Stimulated activated CD4-positive, alpha-beta T cell treated with anti-CD3 and anti-CD28 coated beads, Interleukin-4, amount 100 ng/mL, for 4 hours (primary cell): Measurements from ENCODE around the gene CSRP2.

Source experiments
- DNase-seq, 2 experiments: peaks; one replicate each; pipeline ENCODE4 v3.0.0-alpha.2; 2020

The CSRP2 gene

DNA sequence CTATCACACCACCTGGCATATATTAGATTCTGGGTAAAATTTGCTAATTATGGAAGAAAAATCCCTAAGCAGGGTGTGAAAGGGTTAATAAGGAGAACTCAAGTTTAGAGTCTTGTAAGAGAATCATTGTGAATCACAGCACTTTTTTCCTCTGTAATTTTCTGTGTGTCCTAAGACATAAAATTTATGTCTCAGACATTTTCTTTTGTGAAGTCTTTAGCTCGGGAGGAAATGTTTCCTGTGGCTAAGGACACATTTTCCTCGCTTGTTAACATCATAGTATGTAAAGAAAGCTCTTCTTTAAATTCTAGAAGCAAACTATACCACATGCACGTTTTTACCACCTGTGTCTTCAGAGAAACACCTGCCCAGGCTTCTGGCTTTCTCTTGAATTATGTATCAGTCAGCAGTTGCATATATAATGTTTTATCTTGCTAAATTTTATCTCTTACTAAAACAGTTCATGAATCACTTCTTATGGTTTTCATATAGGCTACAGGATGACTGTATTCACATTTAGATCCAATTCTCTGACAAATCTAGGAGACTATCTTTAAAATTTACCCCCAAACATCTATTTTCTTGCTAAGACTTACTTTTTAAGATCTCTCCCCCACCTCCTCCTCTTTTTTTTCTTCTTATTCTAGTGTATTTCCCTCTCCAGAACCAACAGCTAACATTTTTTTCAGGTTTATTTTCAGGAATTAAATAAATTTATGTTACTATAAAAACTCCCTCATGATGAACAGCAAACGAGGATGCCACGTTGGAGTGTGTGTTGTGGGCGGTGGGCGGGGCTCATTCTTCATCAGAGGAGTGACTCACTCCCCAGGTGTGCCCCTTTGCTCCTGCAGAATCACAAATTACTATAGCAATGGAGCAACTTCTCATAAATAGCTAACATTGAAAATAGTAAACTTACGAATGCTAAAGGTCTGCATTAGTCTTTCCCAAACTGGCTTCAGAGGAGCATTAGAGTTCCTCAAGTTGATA lies 11.6 kb upstream of the CSRP2 start:
- peak; percentile 56 to 72 for DNase-seq

DNA sequence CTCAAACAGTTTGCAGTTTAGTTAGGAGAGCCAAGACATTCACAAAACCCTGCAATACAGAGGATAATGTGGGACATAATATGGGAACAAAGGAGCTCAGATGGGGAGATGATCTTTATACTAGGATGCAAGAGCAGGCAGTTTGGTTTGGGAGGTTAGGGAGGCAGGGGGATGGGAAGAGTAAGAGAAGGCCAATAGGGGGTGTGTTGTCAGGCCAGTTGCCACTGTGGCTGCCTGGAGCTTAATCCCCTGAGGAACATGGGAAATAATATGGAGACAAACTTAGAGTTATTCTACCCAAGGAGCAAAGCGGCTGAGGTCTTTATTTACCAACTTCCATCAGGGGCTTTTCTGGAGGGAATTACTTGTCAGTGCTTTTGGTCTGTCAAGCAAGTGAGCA lies 10.0 kb upstream of the CSRP2 start:
- no peak for DNase-seq

DNA sequence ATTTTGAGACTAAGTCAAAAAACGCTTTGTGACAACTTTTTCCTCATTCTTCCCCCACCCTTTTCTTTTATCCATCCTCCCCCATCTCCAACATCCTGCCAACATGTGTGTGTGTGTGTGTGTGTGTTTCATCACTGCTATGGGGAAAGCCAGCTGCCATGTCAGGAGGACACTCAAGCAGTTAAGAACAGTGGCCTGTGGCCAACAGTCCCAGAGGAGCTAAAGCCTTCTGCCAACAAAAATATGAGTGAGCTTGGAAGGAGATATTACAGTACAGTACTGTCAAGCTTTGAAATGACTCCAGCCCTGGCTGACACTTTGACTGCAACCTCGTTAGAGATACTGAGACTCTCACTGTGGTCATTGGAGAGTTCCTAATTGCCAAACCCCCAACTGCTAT lies 5.0 kb upstream of the CSRP2 start:
- DNase-seq: no peak

DNA sequence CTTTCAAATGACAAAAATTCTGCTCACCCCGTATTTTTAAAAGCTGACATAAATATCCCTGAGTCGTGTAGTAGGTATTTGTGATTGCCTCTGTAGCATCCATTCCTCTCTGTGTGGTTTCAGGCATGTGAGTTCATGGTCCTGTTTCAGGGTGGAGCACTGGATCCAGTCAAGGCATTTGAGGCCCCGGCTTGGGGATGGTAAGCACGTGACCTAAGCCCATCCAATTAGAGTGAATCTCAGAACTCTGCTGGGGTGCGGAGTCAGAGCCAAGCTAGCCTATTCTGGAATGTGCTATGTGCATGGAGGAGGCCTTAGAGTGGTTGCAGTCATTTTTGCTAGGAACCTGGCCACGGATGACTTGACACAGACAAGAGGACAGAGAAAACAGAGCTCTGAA lies 4.3 kb upstream of the CSRP2 start:
- no peak for DNase-seq

DNA sequence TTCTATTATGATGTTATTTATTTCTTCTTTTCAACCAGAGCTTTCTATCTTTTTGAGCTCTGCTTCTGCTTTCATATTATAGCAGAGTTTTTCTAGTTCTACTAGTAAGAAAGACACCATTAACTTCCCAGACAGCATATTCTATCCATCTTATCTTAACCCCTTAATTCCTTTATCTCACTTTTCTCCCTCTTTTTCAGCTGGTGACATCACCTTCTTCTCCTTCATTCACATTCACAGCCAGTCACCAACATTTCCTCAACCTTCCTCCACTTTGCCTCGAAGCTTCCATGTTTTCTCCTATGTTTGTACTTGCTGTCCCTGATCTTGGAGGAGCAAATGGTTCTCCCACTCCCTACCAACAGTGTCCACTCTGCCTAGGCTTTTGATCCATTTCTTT lies 3.5 kb upstream of the CSRP2 start:
- DNase-seq: no peak

DNA sequence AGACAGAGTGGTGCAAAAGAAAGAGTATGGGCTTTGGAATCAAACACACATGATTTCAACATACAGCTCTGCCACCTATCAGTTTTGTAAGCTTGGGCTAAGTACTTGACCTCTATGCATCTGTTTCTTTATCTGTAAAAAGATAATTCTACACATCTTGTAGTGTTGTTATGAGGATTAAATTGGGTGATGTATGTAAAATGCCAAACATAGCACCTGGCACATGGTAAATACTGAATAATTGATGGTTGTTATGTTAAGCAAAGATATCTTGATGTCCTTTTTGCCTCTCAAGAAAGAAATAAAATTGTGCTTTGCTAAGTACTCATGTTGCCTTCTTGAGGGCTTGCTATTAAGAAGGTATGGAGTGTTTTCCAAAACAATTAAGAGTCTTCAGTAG lies 2.3 kb upstream of the CSRP2 start:
- no peak for DNase-seq

DNA sequence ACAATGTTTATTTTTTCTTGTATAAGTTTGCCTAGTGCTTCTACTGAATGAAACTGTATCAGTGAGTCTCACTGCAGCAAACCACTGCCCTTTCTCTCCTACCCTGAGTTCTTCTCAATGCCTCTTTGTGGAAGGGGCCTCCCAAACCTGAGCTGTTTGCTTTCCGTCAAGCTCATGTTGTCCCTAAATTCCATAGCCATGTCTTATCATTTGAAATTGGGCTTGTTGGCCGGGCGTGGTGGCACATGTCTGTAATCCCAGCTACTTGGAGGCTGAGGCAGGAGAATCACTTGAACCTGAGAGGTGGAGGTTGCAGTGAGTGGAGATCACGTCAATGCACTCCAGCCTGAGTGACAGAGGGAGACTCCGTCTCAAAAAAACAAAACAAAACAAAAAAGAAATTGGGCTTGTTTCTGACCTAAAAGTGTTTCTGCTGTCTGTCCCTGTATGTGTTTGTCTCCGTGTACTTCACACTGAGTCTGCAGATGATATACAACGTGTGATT lies 1.8 kb upstream of the CSRP2 start:
- DNase-seq: no peak

DNA sequence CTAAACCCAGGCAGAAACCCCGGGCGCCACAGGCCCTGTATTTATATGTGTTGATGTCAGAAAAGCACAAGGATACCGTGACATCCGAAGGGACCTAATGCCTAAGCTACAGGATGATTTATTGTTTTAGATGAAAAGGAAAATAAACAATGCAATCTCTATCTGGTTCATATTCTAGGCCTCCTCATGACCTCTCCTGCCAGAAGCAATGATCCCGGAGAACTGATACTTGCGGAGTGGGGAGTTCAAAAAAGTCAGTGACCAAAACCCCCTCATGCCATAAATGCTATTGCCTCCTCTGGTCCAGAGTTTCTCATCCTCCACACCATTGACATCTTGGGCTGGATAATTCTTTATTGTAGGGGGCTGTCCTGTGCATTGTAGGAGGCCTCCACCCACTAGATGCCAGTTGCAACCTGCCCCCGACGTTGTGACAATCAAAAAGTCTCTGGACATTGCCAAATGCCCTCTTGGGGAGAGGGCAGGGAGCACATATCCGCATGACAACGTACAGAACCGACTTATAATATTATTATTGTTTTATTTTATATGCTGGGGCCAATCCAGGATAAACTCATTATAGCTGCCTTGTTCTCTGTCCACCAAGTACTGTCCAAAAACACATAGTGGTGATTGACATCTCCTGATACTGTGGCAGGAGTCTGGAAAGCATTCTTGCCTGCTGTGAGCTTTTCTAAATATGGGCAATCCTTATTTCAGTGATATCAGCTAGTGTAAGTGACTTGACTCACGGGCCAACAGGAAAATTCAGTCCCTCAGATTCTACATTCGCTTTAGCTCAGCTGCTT lies 1.1 kb upstream of the CSRP2 start:
- no peak for DNase-seq

DNA sequence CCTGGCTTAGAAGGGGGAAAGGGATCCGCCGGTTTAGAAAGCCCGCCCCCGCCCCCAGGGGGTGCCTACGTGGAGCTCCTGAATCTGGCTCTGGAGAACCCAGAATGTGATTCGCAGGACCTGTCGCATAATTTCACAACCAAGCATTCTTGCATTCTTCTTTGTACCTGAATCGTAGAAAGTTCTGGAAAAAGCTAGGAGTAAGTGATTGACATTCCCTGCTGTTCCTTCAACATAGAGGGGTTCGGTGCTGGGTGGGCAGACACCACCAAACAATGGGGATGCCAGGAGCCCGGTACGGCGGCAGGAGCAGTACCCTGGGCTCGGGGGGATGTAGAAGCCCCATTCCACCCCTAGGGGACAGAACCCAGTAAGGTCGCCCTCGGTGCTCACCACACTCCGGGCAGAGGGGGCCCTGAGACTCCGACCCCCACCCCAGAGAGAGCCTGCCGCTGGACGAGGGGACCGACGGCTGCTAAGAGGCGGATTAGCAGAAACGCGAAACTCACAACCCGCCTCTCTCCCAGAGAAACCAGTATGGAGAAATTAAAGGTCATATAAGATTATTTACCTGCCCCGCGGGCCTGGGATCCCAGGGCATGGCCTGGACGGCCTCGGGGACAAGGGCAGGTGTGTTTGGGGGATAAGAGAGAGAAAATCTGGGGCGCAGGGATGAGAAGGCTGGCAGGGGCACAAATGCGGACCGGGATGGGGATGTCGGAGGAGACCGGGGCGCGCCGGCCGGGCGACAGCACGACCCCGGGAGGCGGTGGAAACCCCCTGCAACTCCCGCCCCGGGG lies 520 bp downstream of the CSRP2 start:
- peak in 1 of 2 experiments; percentile 4 for DNase-seq

DNA sequence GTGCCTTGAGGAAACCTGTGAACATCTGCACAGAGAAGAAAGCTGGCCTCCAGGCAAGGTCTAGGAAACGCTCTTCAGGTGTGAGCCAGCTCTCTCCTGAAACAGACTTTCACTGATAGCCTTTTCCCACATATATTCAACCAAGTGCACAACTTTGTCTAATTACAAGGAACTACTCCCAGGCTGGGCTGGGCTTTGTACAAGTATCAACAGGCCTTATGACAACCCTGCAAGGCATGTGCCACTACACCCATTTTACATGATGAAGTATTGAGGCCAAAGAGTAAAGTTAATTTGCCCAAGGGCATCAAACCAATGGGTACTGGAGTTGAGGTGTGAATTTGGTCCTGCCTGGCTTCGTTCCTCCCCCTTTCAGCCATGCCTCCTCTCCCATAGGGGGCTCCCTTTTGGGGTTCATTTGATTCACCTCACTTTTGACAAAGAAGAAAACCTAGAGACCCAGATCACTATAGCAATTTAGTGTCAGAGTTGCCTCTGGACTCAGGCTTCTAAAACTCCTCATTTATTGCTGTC lies 2.1 kb downstream of the CSRP2 start:
- DNase-seq: no peak

DNA sequence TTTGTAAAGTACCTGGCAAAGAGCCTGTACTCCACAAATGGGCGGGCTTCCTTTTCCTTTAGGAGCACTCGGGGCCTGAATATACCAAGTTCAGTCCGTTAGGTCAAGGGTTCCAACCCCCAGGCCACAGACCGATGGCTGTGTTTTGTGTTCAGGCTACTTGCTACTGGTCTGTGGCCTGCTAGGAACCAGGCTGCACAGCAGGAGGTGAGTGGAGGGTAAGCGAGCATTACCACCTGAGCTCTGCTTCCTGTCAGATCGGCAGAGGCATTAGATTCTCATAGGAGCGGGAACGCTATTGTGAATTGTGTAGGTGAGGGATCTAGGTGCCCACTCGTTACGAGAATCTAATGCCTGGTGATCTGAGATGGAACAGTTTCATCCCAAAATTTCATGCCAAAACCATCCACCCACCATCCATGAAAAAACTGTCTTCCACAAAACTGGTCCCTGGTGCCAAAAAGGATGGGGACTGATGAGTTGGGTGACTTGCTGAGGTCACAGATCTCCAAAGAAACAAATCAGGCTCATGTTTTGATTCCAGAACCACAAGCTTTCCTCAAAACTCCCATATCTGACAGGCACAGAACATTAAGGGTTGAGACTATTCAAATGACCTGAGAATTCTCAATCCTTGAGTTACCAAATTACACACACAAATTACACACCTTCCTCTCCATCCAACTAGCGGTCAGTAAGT lies 4.2 kb downstream of the CSRP2 start:
- no peak for DNase-seq

DNA sequence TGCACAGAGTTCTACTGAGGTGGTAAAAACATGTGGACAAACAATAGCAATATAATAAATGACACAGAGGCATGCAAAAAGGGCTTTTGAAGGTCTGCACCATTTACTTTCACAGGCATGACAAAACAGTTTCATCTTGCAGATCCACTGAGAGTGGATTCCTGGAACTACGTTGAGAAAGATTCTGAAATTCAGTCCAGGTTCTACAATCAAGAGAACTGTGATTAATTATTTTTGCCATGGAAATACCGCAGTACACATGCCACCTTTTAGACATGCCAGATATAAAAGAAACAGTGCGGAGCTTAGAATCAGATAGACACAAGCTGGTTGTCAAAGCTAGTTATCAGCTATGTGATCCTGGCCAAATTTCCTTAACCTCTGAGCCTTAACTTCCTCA lies 4.8 kb downstream of the CSRP2 start:
- DNase-seq: no peak

DNA sequence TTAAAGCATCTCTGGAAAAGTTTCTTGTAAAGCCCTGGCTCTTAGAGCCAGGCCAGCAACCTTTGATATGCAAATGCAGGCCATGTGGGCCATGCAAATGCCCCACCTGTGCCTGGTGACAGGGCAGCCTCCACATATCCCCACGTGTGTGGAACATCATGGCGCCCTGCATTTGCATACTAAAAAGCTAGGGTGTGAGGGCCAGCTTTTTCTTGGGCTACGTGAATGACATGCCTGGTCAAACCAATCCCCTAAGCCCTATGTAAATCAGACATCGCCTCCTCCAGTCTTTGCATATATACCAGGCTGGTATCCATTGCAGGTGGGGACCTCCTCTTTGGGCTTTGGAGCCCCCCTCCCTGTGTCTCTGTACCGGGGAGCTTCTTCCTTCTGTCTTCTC lies 6.4 kb downstream of the CSRP2 start:
- DNase-seq: no peak

DNA sequence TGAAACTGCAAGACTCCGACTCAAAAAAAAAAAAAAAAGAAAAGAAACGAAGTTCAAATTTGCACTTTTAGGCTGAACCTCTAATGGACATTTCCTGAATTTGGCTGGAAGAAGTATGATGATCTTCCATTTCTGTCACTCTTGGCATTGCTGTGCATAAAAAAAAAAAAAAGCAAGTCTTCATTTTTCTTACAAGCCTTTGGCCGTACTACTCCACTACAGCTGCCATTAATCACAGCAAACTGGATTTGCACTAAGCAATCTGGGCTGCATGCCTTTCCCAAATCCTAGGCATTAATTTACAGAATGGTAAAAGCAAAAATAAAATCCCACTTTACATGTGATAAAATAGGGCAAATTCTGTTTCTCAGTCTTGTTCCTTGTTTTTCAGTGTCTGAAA lies 7.1 kb downstream of the CSRP2 start:
- no peak for DNase-seq

DNA sequence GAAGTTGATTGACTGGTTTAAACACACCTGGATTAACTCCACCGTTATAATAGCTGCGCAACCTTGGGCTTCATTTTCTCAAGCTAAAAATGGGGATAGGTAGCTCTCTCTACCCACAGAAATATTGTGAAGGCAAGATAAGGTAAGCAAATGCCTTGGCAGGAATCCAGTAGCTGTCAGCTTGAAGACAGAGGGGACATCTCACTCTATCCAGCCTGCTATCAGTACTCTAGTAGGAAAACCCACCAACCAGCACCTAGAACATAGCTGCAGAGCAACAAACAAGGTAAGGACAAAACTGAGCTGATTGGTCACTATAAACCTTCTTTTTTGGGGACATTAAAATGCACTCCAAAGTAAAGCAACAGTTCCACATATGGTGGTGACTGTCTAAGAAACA lies 7.7 kb downstream of the CSRP2 start:
- DNase-seq: no peak

DNA sequence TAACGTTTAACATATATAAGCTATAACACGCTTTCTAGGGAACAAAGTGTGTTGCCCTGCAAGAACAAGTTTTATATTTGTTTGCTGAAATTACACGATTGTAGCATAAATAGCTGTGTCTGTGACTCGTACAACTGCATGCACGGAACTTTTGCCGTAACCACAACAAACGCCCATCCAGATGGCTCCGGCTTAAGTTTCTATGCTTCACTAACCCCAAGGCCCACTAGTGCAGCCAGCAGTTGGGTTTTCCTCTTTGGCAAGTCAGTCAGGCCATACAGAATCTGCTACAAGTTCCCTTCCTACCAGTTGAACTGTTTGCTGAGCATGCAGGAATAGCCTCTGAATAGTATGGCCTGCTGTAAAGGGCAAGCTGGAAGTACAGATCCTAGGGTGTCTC lies 12.1 kb downstream of the CSRP2 start:
- no peak for DNase-seq

DNA sequence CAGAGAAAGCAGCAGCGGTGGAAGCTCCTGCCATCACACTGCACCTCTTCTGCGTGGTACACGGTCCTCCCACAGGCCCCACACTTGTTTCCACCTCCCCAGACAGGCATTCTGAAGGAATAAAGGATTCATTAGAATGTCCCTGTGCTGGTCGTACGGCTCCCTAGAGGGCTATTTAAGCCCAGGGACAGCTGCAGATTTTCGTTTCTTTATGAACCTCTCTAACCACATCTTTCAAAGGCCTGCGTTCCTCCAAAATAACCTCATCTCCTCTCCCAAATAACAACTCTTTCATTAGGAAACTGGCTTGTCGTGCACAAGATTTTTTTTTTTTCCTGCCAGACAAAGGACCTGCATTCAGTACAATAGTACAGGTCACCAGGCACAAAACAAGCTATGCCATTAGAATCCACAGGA lies 12.7 kb downstream of the CSRP2 start:
- no peak for DNase-seq

DNA sequence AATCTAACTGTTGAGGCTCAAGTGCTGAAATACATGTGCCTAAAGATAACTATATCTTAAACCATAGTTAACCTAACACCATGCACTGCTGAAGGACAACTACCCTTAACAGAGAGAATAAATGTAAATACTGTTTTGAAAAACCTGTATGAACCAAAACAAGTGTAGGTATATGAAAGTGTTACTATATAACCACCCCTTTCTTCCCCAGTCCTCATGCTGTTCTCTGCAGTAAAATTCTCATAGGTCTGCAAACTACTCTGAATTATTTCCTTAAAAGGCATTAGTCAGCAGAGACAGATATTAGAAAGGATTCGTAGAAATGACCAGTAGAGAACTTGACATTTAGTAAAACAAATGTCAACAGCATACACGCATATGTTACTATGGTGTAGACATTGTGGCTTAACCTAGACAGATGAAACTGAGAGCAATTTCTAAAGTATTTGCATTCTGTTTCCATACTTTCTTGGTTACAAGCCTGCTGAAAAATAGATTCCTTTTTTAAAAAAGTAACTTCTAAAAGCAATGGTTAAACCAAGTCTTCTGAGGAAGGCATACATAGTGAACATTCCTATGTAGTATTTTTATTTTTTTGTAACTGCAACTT lies 13.9 kb downstream of the CSRP2 start:
- DNase-seq: no peak

DNA sequence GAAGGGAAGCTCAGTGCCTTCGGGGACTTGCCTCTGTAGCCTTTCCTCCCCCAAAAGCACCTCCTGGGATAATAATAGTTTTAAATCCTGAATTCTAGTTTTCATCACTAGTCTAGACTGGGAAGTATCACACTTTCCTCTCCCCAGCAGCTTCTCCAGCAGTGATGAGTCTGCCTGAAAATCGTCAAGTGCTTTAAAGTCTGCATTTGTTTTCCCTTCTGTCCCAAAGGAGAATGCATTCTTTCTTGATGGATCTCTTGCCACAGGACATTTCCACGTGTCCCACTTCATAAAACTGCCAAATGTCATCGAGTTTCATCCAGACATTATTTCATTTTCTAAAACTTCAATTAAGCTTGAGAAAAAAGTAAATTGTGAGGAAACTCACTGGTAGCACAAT lies 15.0 kb downstream of the CSRP2 start:
- no peak for DNase-seq

DNA sequence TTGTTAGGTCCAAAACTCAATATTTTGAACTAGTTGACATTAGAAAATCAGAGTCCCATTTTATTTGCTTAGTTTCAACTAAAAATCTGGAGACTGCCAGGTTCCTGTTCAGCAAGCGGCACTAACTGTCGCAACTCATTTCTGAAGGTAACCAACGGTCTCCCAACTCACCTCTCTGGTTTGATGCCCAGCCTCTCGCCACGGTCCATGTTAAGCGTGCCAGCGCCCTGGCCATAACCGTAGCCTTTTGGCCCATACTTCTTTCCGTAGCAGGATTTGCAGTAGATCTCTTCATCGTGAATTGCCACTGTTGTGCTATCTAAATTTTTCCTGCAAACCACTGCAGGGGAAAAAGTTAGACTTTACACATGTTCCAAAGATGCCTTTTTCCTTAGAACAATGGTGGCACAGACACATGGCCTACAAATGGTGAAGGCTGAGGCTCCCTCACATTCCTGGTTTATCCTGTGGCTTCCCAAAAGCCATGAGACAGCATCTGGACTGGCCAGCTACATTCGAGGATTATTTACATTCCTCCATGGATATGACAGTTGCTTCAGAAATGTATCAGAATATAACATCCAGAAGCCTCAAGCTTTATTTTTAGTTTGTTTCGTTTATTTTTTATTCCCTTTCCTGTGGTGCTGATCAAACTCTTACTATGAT lies 15.7 kb downstream of the CSRP2 start:
- DNase-seq: no peak

DNA sequence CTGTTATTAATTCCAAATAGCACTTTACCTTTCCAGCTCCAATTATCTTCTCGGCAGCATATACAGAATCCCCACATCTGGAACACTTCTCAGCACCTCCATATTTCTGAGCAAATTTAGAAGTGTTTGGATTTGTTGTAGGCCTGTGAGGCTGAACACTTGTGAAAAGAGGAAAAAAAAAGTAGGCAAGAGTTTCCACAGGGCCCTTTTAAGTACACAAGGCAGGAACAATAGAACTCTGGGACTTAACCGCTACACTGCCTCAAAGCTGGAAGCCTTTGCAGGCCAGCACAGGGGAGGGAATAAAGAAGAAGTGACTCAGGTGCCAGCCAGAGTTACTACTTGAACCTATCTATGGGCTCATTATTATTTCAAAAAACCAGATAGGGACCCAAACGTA lies 18.6 kb downstream of the CSRP2 start:
- DNase-seq: no peak
